GM18508 (cell line): Measurements from ENCODE around the gene ARHGEF1.
"Not testable (repeated sequence)": the region's sequence is repeated elsewhere in the genome, so short reads cannot be mapped to it uniquely, and the experiment has no call there.

ENCODE experiments used
- ATAC-seq: cut with Tn5 transposase; IDR thresholded peaks from one replicate; pipeline ENCODE4 v1.9.1; 2021; ENCODE audit warnings: moderate number of reproducible peaks; ENCODE audit not compliant: insufficient read depth, unreplicated experiment

The ARHGEF1 gene

DNA sequence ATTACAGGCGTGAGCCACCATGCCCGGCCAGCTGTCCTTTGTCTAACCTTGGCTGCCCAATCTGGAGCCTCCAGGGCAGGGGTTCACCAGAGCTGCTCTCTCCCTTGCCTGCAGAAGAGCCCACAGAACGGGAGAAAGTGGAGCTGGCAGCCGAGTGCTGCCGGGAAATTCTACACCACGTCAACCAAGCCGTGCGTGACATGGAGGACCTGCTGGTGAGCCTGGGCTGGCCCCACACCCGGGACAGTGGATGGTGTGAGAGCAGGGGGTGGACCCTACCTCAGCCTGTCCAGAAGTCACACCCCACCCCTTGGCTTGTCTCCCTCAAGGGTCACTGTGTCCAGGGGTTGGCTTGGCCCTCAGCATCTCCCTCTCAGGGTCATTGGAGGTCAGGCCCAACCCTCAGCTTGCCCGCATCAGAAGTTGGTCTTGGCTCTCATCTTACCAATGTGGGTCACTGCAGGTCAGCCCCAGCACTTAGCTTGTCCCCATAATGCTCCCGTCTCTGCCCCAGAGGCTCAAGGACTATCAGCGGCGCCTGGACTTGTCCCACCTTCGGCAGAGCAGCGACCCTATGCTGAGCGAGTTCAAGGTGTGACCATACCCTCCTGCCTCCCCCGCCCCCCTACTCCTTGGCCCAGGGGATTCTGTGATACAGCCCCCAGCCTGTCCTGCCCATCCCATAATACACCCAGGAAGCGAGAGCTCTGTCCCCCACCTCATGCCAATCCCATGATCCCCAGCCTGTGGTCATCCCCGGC lies 20.4 kb downstream of the ARHGEF1 start:
- no peak for ATAC-seq

GRCh38 chr19:41904118-41904870 lies 21.3 kb downstream of the ARHGEF1 start:
- no peak for ATAC-seq

- ATAC-seq: no peak
Measured at GRCh38 chr19:41905273-41906002, 22.5 kb downstream of the ARHGEF1 start.

GRCh38 chr19:41906271-41906670 lies 23.3 kb downstream of the ARHGEF1 start:
- ATAC-seq: no peak

GRCh38 chr19:41906916-41907680 lies 24.1 kb downstream of the ARHGEF1 start:
- no peak for ATAC-seq

GRCh38 chr19:41907994-41908615 lies 25.1 kb downstream of the ARHGEF1 start:
- ATAC-seq: no peak

- no peak for ATAC-seq
Measured at GRCh38 chr19:41908724-41909464, 25.9 kb downstream of the ARHGEF1 start.

GRCh38 chr19:41909706-41910105 lies 26.7 kb downstream of the ARHGEF1 start:
- ATAC-seq: no peak

- ATAC-seq: no peak
Measured at GRCh38 chr19:41910240-41910991, 27.4 kb downstream of the ARHGEF1 start.

- no peak for ATAC-seq
Measured at GRCh38 chr19:41910992-41911888, 28.3 kb downstream of the ARHGEF1 start.

GRCh38 chr19:41911889-41912731 lies 29.1 kb downstream of the ARHGEF1 start:
- ATAC-seq: no peak

DNA sequence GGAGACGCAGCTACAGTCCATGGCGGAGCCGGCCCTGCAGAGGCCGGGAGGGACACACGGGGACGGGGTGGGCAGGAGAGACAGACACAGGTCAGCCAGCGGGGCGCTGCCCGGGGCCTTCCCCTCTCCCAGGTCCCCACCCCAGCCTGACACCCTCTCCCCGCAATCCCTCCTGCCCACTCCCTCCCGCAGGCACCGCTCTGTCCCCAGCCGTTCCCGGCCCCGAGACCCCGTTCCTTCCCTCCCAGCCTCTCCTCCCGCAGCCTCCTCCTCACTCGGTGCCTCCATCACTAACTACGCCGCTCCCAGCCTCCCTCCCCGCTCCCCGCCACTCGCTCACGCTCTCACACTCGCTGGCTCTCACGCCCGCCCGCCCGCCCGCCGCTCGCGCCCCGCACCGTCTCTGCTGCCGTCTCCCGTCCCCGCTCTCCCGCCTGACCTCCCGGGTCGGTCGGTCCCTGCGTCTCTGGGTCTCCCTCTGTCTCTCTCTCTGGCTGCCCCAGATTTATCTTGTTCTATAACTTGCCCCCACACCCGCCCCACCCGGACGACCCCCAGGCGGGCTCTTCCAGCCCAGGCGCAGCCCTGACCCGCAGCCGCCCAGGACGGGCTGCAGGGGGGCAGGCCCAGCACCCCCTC lies 30.0 kb downstream of the ARHGEF1 start:
- no peak for ATAC-seq

DNA sequence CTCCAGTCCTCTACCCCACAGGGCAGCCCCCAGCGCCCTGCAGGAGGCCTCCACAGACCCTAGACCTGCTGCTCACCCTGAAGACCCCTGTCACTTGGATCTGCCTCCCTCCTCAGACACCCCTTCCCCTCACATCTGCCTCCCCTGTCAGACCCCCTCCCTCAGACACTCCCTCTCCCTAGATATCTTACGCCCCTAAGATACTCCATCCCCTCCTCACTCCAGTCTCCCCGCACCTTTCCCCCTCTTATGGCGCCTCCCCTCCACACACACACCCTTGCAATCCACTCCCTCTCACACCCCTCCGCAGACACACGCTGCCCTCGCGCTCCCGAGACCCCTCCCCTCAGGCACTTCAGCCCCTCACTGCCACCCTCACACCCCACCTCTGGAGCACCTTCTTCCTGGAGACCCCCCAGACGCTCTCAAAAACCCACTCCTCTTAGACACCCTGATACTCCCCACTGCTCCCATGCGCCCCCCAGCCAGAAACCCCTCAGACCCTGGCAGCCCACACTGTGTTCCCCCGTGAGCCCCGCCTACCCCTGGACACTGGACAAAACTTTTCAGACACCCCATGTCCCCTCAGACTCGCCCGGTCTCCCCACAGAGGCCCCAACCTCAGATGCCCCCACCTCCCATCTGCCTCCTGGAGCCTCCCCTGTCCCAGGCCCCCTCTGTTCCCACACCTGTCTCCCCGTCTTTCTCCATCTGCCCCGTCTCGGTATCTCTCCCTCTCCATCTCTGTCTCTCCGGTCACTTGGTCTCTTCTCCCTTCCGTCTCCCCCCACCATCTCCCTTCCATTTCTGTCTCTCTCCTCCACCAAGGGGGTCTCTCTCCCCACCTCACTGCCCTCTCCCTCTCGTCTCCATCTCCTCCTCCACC lies 30.8 kb downstream of the ARHGEF1 start:
- no peak for ATAC-seq

DNA sequence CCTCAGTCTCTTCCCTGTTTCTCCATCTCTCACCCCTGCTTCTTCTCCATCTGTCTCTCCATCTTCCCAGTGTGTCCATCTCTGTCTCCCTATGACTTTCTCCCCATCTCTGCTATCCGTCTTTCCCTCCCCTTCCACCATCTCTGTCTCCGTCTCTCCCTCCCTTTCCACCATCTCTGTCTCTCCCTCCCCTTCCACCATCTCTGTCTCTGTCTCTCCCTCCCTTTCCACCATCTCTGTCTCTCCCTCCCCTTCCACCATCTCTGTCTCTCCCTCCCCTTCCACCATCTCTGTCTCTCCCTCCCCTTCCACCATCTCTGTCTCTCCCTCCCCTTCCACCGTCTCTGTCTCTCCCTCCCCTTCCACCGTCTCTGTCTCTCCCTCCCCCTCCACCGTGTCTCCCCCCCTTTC lies 31.4 kb downstream of the ARHGEF1 start:
- not testable (repeated sequence) for ATAC-seq
